Caco-2 (cell line): ENCODE results near the gene SERPINB7. TPM values are rescaled to one million over a fixed set of nuclear protein-coding genes. Genes with fewer than 3 reads are reported as not detected.

Experiments used
- BruUV-seq: library from RNA; stranded (reverse); fragments of 400-500 nt; replicated peaks from 2 replicates; lab custom pipeline; 2021; lab: Mats Ljungman, UMichigan
- CTCF ChIA-PET: fragments of 300-600 bp; sonication (Branson Sonifier 250); formaldehyde crosslinking; loops from one replicate; lab custom pipeline; 2022; ENCODE audit warnings: antibody characterized with exemption; lab: Charles Lee
- POLR2A ChIA-PET: fragments of 300-600 bp; sonication (Branson Sonifier 250); formaldehyde crosslinking; loops from one replicate; lab custom pipeline; 2022; ENCODE audit warnings: antibody characterized with exemption; lab: Charles Lee
- DNase-seq, 2 experiments: peaks; one replicate each; pipeline versions ENCODE4 v3.0.0 to v3.0.0-alpha.2; 2020 to 2022
- H3K27me3 ChIP-seq: replicated peaks from 2 replicates; pipeline ENCODE4 v1.6.0; 2011; ENCODE audit warnings: low read length; ENCODE audit not compliant: control insufficient read depth, insufficient read depth
- H3K36me3 ChIP-seq: 2 replicates; pipeline ENCODE4 v1.5.1; 2011; ENCODE audit warnings: low read length; ENCODE audit not compliant: control insufficient read depth, insufficient read depth
- H3K4me1 ChIP-seq: fragments of 250-450 bp; sonication (Bioruptor Pico); 2 replicates; pipeline ENCODE4 v1.5.1; 2020; ENCODE audit warnings: mild to moderate bottlenecking
- H3K4me3 ChIP-seq: 2 replicates; pipeline ENCODE4 v1.5.1; 2011; ENCODE audit warnings: low read depth, mild to moderate bottlenecking, control low read depth, low read length
- H3K9me3 ChIP-seq: fragments of 250-450 bp; sonication (Bioruptor Pico); 2 replicates; pipeline ENCODE4 v1.5.1; 2020; ENCODE audit warnings: mild to moderate bottlenecking, moderate library complexity
- H3K27ac Mint-ChIP-seq: one replicate; pipeline ENCODE4 v1.8.0; 2022; ENCODE audit warnings: mixed read lengths; ENCODE audit not compliant: unreplicated experiment
- H3K27me3 Mint-ChIP-seq: one replicate; pipeline ENCODE4 v1.8.0; 2022; ENCODE audit warnings: mixed read lengths; ENCODE audit not compliant: insufficient read depth, unreplicated experiment
- H3K36me3 Mint-ChIP-seq: one replicate; pipeline ENCODE4 v1.8.0; 2022; ENCODE audit warnings: mild to moderate bottlenecking, mixed read lengths; ENCODE audit not compliant: insufficient read depth, unreplicated experiment
- H3K4me1 Mint-ChIP-seq: one replicate; pipeline ENCODE4 v1.8.0; 2022; ENCODE audit warnings: low read depth, mixed read lengths; ENCODE audit not compliant: unreplicated experiment
- H3K4me3 Mint-ChIP-seq: one replicate; pipeline ENCODE4 v1.8.0; 2022; ENCODE audit warnings: mild to moderate bottlenecking, moderate library complexity, mixed read lengths; ENCODE audit not compliant: unreplicated experiment
- H3K9me3 Mint-ChIP-seq: one replicate; pipeline ENCODE4 v1.8.0; 2022; ENCODE audit warnings: mixed read lengths; ENCODE audit not compliant: unreplicated experiment
- CTCF ChIP-seq, 2 experiments: fragments of 200-600 bp in 1 of 2; IDR thresholded peaks; 1 replicate in 1 of 2; 2 replicates in 1 of 2; pipeline versions ENCODE4 v1.5.1 to v1.8.0; 2011 to 2022; ENCODE audit warnings: antibody characterized with exemption in 1 of 2, control low read depth in 1 of 2, inconsistent platforms in 1 of 2, low read depth in 1 of 2, low read length in 1 of 2, mild to moderate bottlenecking in 1 of 2, moderate library complexity in 1 of 2; ENCODE audit not compliant: insufficient read depth in 1 of 2, severe bottlenecking in 1 of 2, unreplicated experiment in 1 of 2
- intact Hi-C: fragments of 100-400 bp; cut with micrococcal nuclease; formaldehyde crosslinking; loops from one replicate; pipeline ENCODE4 v1.10.0; 2022; ENCODE audit not compliant: unreplicated experiment
- total RNA-seq: library from RNA; stranded (reverse); gene quantifications from 2 replicates; pipeline ENCODE4 v1.2.3, GENCODE V29; 2022

Gene SERPINB7
- total RNA-seq, 1 experiment from 2014 or later: not detected

- Histone ChIP-seq H3K36me3 (no peaks in the 10 kb centered on the region), H3K4me1 (no peaks in the 10 kb centered on the region), H3K27me3 (no peaks in the 10 kb centered on the region), H3K4me3 (no peak overlapping the region), H3K9me3 (no peaks in the 10 kb centered on the region)
- Mint-ChIP-seq H3K9me3 (no peaks in the 10 kb centered on the region), H3K27ac (no peak overlapping the region), H3K4me1 (no peaks in the 10 kb centered on the region), H3K4me3 (no peak overlapping the region), H3K27me3 (no peaks in the 10 kb centered on the region), H3K36me3 (no peaks in the 10 kb centered on the region)
- no peak for DNase-seq
- POLR2A ChIA-PET: no interaction called here
- no TSS peak for BruUV-seq
- intact Hi-C loops: no loop called here
- no peak for TF ChIP-seq CTCF (IDR thresholded peaks at IDR 0.05; ENCODE audit: insufficient read depth in 1 of 2, low read depth in 1 of 2, low read length in 1 of 2, severe bottlenecking in 1 of 2, unreplicated experiment in 1 of 2)
- CTCF ChIA-PET: no interaction called here
Measured at GRCh38 chr18:63820694-63821093, 45.5 kb downstream of the SERPINB7 start.

- H3K27me3 ChIP-seq: no peaks in the 10 kb centered on the region
- no peaks in the 10 kb centered on the region for H3K4me1 ChIP-seq
- Mint-ChIP-seq H3K27ac (no peak overlapping the region), H3K36me3 (no peaks in the 10 kb centered on the region), H3K27me3 (no peaks in the 10 kb centered on the region), H3K4me3 (no peak overlapping the region), H3K9me3 (no peaks in the 10 kb centered on the region), H3K4me1 (no peaks in the 10 kb centered on the region)
- intact Hi-C loops: no loop called here
- TF ChIP-seq CTCF (IDR thresholded peaks at IDR 0.05; ENCODE audit: insufficient read depth in 1 of 2, low read depth in 1 of 2, low read length in 1 of 2, severe bottlenecking in 1 of 2, unreplicated experiment in 1 of 2): no peak
- BruUV-seq: no TSS peak
- no peak for DNase-seq
- no peaks in the 10 kb centered on the region for H3K9me3 ChIP-seq
- POLR2A ChIA-PET: no interaction called here
- no peak overlapping the region for H3K4me3 ChIP-seq
- CTCF ChIA-PET: interaction anchor here (0.6 kb wide), 1 partner anchor 94 kb away, joined by 3 read pairs; no protein-coding TSS in a partner anchor
- no peaks in the 10 kb centered on the region for H3K36me3 ChIP-seq
Measured at GRCh38 chr18:63823516-63824219, 48.5 kb downstream of the SERPINB7 start.

- H3K27me3 Mint-ChIP-seq: no peaks in the 10 kb centered on the region
- H3K4me1 Mint-ChIP-seq: no peaks in the 10 kb centered on the region
- H3K36me3 ChIP-seq: no peaks in the 10 kb centered on the region
- H3K4me3 Mint-ChIP-seq: no peak overlapping the region
- intact Hi-C loops: no loop called here
- CTCF ChIA-PET: no interaction called here
- no peak overlapping the region for H3K4me3 ChIP-seq
- no peaks in the 10 kb centered on the region for H3K27me3 ChIP-seq
- no peak for DNase-seq
- H3K27ac Mint-ChIP-seq: no peak overlapping the region
- no peaks in the 10 kb centered on the region for H3K9me3 ChIP-seq
- H3K9me3 Mint-ChIP-seq: no peaks in the 10 kb centered on the region
- no peaks in the 10 kb centered on the region for H3K36me3 Mint-ChIP-seq
- no TSS peak for BruUV-seq
- POLR2A ChIA-PET: no interaction called here
- no peaks in the 10 kb centered on the region for H3K4me1 ChIP-seq
- no peak for TF ChIP-seq CTCF (IDR thresholded peaks at IDR 0.05; ENCODE audit: insufficient read depth in 1 of 2, low read depth in 1 of 2, low read length in 1 of 2, severe bottlenecking in 1 of 2, unreplicated experiment in 1 of 2)
Measured at GRCh38 chr18:63824220-63824525, 49.0 kb downstream of the SERPINB7 start.
